NCI-H345 (cell line): ENCODE results near the gene FAM83F.
"Not testable (repeated sequence)": the region's sequence is repeated elsewhere in the genome, so short reads cannot be mapped to it uniquely, and the experiment has no call there.

Experiments used
- DNase-seq: peaks from one replicate; lab custom pipeline; 2025; lab: John Stamatoyannopoulos, UW

The FAM83F gene

DNA sequence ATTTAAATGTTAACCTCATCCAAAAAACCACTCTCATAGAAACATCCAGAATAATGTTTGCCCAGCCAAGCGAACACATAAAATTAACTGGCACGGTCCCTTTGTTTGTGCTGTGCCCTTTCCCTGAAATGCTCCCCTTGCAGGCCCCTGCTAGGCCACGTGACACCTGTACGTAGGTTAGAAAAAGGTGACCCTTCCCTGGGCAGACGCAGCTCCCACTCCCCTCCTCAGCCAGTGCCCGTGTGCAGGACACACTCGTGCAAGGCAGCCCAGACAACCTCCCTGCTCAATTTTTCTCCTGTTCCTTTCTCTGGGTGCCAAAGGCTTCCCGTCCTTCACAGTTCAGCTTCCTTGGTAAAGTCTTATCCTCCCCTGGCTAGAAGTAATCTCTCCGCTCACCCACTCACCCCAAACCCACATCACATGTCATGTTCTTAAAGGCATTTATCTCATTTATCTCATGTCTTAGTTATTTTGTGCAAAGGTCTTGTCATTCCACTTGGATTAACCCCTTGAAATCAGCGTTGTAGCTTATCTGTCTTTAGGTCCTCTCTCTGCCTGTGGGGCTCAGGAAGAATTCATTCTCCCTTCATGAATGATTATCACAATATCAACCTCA lies 20.7 kb downstream of the FAM83F start:
- no peak for DNase-seq

DNA sequence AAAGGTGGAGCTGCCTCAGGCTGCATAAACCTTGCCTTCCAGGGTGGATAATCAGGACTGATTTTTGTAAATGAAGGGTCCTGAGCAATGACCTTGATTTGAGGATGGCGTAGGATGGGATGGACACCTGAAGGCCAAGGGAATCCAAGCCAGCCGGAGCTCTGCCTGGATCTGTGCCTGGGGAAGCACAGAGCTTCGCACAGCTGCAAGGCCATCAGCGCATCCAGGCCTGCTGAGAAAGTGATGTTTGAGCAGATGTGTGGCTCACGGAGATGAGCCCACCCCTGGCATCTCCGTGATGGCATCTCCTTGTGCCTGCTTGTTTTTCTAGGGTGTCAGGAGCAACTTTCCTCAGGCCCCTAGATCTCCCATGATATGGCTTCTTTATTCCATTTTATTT lies 23.3 kb downstream of the FAM83F start:
- no peak for DNase-seq

DNA sequence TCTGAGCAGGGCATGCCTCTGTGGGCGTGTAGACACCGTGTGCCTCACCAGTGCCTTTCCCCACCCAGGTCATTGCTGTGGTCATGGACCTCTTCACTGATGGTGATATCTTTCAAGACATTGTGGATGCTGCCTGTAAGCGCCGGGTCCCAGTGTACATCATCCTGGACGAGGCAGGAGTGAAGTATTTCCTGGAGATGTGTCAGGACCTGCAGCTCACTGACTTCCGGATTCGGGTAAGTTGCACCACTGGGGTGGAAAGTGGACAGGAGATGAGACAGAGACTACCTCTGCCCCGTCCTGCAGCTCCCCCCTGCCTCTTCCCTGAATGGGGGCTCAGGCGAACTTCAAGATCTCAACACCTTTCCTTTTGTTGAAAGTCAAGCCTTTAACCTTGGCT lies 24.3 kb downstream of the FAM83F start:
- no peak for DNase-seq

DNA sequence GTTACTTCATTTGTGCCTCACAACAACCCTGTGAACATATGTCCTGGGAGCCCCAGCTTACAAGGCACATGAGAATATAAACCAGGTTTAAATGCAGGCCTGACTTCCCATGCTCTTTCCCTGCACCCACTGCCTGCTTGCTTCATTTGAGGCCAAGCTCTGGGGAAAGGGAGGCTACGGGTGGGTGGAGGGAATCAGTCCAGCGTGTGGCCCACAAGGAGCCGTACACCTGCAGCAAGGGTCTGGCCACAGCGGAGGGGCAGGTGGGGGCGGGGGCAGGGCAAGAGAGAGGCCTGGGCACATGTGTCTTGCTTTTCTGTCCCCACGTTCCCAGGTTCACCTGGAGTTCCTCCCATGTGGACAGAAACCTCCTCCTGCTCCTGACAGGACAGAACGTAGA lies 26.2 kb downstream of the FAM83F start:
- no peak for DNase-seq

DNA sequence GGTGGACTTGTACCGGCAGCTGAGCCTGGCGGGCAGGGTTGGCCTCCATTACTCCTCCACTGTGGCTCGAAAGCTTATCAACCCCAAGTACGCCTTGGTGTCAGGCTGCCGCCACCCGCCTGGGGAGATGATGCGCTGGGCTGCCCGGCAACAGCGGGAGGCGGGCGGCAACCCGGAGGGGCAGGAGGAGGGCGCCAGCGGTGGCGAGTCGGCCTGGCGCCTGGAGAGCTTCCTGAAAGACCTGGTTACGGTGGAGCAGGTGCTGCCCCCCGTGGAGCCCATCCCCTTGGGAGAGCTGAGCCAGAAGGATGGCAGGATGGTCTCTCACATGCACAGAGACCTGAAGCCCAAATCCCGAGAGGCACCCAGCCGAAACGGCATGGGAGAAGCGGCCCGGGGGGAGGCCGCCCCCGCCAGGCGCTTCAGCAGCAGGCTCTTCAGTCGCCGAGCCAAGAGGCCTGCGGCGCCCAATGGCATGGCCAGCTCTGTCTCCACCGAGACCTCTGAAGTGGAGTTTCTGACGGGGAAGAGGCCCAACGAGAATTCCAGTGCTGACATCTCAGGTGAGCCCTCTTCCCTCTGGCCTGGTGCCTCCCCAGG lies 26.7 kb downstream of the FAM83F start:
- peak; percentile 83 for DNase-seq

DNA sequence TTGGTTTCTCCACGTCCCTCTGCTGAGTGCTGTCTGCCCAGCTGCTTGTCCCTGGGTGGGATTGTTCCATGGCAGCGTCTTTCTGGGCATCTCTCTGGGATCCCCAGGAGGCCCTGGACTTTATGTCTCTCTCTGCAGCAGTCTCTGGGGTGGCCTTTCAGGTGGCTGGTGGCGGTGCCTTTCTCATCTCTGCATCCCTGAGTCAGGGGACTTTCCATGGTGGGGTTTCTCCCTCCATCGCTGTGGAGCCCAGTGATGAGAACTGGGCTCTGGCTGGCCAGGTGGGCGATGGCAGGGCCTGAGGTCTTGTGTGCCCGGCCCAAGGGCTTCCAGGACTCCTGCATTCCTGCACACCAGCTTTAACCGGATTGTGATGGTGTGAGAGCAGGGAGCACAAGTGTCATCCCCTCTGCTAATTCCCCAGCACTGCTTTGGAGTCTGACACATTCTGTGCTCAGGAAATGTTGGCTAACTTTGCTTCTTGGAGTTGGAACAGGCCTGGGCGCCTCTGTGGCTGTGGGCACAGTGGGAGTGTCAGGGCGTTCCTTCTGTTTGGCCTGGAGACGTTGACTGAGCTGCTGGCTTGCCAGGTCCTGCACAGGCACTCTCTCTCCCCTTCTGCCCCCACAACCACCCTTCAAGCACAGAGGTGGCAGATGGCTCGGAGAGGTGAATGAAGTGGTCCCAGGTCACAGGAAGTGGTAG lies 27.9 kb downstream of the FAM83F start:
- no peak for DNase-seq

DNA sequence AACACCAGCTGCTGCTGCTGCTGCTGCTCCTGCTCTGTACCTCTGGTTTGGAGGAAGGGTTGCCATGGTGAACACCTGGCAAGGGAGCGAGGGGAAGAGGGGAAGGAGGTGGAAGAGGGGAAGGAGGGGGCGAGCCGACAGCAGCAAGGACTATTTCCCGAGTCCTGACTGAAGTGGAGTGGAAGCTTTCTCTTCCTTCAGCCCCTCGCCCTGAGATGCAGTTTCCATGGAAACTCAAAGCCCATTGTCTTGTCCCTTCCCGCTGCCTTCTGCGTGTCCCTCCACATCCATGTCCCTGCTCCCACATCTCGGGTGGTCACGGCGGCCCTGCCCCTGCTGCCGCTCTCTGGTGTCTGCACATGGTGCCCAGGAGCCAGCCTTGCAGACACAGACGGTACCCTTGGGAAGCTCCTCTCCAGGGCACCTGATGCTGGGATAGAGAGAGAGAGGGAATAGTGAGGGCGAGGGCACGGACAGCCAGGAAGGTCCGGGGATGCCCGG lies 28.6 kb downstream of the FAM83F start:
- no peak for DNase-seq

DNA sequence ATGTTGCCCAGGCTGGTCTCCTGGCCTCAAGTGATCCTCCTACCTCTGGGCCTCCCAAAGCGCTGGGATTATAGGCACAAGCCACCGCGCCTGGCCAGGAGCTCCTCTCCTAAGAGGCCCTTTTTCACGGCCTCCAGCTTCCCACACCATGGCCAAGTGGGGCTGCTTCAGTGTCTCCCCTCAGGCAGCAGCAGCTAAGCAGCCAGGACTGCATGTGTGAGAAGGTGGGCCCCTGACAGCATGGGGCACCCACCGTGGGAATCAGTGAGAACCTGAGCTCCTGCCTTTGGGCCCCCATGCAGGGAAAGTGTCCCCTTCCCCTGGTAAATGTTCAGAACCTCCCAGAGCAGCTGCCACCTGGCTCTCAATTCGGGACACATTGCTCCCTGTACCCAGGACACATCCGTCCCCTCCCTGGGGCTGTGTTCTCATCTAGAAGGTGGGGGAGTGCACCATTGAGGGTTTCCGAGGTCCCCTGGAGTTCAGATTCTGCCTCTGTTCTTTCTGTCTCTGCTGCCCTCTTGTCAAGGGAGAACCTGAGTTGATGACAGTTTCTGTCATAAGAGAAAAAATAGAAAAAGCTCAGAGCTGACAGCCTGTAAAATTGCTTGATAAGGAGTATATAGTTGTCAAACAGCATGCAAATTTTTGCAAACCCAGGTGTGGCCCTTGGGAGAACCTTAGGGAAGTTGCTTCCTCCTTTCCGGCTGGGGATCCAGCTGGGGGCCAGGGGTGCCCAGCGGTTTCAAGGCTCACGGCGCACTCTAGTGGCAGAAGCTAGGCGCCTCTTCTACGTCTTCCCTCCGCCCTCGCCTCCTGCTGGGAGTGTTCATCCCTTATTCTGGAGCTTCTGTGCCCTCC lies 29.7 kb downstream of the FAM83F start:
- DNase-seq: peak; percentile 68

DNA sequence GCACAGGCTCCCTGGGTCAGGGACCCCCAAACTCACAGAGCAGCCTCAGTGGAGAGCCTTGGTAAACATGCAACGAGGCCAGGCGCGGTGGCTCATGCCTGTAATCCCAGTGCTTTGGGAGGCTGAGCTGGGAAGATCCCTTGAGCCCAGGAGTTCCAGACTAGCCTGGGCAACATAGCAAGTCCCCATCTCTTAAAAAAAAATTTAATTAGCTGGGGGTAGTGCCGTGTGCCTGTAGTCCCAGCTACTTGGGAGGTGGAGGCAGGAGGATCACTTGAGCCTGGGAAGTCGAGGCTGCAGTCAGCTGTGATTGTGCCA lies 30.3 kb downstream of the FAM83F start:
- not testable (repeated sequence) for DNase-seq

DNA sequence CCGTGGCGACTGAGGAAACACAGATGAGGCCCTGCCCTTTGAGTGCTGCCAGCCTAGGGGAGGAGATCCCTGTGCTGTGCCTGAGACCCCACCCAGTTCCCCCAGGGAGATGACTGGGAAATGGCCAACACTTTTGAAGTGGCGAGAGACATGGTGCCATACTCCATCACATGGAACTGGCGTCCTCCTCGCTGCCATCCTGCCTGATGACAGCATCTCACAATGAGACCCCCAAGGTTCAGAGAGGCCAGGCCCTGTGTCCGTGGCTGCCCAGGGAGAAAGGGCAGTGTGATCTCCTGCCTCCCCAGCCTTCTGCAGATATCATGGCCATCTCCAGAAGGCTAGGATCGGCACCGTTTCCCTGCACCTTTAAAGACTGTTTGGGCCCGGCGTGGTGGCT lies 31.1 kb downstream of the FAM83F start:
- no peak for DNase-seq

DNA sequence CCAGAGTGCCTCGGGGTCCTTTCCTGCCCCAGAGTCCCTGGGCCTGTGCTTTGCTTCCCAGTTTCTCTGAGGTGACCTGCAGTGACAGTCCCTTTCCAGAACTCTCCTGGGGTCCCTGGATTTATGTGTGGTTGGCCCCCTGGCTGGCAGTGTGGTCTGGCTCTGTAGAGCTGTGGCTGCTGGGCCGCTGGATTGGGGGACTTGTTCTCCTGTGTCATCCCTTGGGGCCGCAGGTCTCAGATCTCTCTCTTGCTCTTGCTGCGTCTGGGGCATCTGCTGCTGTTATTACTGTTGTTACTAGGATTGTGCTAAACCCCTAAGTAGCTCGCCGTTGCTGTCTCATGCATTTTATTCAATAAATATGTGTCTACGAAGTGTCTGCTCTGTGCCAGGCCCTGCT lies 31.9 kb downstream of the FAM83F start:
- no peak for DNase-seq

DNA sequence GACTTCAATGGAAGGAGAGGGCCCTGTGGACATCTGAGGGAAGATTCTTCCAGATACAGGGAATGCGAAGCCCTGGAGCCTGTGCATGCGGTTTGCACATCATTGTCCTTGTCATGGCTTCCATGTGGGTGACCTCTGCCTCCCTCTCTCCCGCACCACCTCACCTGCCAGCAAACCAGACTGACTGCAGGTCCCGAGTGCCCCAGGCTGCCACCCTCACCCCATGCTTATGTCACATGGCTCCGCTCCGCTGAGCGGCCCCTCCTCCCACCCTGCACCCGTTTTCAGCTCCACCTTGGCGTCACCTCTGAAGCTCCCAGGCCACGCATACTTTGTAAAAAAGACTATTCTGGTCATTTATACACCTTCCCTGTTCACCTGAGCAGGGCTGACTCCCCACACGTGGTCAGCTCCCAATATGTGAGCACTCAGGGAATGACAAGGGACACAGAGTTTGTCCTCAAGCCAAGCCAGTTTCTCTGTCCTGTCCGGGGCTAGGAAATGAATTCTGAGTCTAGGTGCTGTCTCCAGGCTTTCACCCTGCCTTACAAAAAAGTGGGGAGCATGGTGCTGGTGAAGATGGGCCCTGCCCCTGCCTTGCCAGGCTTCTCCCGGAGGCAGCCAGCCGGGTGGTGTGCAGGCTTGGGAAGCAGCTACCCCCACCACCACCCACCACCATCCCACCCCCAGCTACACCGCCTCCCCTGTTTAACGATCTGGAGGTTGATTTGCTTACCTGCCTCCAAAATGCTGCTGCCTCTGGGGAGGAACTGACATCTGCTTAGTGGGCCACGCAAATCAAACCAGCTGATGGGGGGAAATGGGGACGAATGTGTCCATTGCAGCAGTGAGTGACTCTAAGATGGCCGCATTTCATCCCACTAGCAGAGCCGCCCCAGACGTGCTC lies 32.7 kb downstream of the FAM83F start:
- DNase-seq: no peak

DNA sequence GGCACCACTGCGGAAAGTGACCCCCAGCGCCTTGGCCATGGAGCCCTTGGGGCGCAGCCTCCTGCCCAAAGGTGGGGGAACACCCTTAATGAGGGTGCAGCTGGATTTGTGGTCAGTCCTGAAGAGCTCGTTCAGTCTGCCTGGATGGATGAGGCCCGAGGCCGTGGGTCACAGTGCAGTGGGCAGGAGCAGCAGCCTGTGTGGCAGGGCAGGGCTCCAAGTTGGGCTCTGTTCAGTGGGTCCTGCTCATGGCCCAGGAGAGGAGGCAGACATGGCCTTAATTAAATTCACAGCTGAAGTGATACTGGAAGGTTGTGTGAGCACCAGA lies 33.3 kb downstream of the FAM83F start:
- DNase-seq: no peak

DNA sequence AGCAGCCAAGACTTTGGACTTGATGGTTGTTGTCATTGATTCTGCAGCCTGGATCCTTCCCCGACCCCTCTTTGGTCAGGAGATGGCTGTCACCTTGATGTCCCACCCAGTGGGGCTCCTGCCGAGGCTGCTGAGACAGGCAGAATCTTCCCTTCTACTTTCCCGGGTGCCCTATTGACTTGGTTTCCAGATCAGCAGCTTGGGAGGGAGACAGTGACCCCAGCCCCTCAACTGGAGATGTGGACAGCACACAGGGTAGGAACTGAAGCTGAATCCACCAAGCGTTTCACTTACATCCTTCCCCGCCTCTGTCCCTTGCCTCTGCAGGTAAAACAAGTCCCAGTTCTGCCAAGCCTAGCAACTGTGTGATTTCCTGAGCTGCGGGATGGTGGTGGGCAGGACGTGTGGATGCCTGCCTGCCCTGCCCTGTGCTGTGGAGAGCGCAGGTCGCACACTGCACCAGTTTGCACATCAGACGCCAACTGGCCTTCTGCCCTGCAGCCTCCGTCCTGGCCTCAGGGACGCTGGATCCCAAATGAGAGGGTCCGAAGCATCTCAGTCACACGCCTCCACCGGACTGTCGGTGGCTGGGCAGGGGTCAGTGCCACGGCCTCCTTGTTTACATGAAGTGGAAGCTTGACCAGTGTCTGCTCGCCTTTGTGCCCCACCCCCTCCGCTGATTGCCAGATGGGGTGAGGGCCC lies 34.6 kb downstream of the FAM83F start:
- DNase-seq: no peak

DNA sequence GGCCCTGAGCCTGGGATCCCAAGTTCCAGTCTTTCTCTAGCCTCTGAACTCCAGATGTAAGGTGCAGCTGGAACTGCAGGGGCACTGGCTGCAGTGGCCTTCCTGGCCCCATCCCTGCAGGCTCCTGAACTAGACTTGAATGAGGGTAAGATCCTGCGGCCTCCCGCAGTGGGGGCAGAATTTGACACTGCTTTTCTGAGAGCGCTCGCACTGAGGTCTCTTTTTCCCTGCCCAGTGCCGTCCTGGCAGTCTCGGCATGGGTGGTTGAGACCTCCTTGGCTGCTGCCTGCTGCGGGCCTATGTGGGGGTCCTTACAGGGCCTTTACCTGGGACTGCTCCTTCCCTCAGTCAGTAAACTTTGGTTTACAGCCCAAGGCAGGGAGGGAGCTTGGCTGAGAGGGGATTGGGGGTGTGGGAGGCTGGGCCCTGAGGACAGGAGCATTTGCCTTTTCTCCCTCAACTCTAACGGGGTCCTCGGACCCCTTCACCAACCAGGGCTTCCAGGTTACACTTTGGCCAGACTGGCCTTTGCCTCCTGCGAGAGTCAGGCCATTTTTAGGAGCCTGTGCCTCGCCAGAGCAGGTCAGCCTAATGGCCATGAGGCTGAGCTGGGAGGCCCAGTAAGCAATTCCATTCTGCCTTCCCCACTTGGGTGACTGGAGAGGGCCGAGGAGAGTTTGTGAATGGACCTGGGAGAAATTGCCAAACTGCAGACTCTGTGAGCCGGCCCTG lies 35.4 kb downstream of the FAM83F start:
- no peak for DNase-seq

DNA sequence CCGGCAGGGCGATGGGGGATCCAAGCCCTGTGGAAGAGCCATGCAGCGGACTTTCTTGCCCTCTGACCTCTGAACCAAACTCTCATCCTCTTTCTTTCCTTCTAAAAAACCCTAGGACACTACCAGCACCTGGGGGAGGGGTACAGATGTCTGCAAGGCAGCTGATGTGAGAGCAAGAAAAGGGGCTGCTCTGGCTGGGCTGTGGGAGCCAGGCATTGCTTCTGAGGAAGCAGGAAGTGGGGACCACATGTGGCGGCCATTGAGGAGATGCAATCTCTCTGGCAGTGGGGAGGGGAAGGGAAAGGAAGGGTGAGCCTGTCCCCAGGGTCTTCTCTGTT lies 36.0 kb downstream of the FAM83F start:
- DNase-seq: no peak

DNA sequence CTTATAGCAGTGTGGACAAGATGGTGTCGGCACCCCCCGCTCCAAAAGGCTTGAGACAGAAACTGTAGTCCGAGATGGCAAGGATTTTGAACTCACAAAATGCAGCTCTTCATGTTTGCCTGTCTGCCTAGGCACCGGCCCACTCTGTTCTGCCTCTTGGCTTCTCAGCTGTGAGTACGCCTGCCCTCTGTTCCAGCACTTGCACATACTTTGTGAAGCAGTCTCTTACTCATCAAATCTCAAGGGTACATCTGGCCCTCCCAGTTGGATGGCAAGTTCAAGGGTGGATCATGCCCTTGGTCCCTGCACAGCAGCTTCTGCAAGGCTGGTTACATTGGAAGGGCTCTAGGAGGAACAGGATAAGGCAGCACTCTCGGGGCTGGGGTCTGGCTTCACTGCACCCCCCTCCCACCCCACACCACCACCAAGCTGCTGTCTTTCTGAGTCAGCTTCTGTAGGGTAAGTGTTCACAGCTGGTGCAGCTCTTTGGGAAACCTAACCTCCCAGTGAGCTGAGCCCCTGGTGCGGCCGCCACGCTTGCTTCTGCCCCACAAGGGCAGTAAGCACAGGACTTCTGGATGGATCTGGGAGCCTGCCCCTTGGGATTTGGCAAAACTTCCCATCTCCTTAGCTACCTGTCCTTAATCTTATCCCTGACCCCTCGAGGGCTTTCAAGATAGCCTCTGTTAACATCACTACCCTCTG lies 37.2 kb downstream of the FAM83F start:
- DNase-seq: no peak

DNA sequence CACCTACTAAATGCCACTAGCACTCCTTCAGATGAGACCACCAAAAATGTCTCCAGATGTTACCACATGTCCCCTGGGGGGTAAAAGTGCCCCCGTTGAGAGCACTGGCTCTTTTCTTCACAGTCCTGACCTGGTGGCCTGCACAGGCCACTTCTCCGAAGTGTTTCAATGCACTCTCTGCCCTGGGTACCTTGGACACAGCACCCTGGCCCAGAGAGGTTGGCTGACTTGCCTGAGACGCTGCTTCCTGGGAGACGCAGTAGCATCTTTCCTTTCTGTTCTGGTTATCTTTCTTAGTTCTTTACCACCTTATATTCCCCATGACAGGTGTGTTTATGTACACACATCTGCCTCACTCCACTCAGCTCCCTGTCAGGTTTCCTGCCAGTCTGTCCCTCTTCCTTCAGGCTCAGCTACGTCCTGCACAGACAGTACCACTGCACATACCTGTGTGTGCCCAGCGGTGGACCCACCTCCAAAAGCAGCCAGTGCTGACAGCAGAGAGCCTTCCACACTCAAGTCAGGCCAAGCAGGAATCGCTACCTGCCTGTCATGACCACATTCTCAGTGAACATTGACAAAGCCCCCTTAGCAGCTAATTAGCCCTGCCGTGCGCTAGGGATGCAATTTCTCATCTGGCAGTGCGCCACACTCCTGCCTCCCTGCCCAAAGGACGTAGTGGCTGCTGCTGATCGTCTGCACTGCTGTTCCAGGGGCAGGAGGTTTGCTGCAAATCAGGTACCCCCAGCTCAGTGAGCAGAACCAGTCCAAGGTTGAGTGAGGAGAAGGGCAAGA lies 39.0 kb downstream of the FAM83F start:
- DNase-seq: no peak

DNA sequence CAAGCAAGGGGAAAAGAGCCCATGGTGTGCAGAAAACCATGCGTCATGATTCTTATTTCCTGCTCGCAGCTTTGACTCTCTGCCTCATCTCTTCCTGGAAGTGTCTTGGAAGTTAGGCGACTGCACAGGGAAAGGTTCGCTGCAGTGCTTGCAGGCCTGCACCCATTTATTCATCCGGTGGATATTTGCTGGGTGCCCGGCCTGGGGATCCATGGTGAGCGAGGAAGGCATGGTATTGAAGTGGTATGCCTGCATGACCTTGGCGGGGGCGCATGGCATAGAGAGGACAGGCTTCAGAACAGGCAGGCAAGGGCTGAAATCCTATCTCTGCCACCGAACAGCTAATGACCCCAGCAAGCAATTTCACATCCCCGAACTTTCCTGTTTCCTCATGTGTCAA lies 40.6 kb downstream of the FAM83F start:
- DNase-seq: no peak
